HepG2 (cell line): Measurements from ENCODE around the gene CXCL17. TPM values are rescaled to one million over a fixed set of nuclear protein-coding genes. Genes with fewer than 3 reads are reported as not detected.
A peak's percentile ranks its signal among the peaks of the same experiment; 100 is the strongest.

Source experiments
- JUNB ChIP-seq: sonication (generic); formaldehyde crosslinking; IDR thresholded peaks from 2 replicates; pipeline ENCODE4 v1.8.0; 2022; ENCODE audit warnings: missing genetic modification reagents, mild to moderate bottlenecking, borderline replicate concordance
- KAT8 ChIP-seq: IDR thresholded peaks from 2 replicates; pipeline ENCODE4 v1.6.1; 2016; ENCODE audit warnings: missing genetic modification reagents, missing compliant biosample characterization
- LCORL ChIP-seq, 2 experiments: fragments of 450-650 bp in 1 of 2; sonication (generic) in 1 of 2; formaldehyde crosslinking in 1 of 2; IDR thresholded peaks; 2 replicates each; pipeline versions ENCODE4 v1.5.0 to v1.6.1; 2017 to 2020; ENCODE audit warnings: antibody characterized with exemption in 1 of 2, missing genetic modification reagents in 1 of 2
- MED1 ChIP-seq: sonication (generic); formaldehyde crosslinking; IDR thresholded peaks from 2 replicates; pipeline ENCODE4 v1.4.0; 2020; ENCODE audit warnings: missing genetic modification reagents
- PHF21A ChIP-seq: sonication (generic); formaldehyde crosslinking; IDR thresholded peaks from 2 replicates; pipeline ENCODE4 v1.5.0; 2020; ENCODE audit warnings: mild to moderate bottlenecking, missing genetic modification reagents
- RXRA ChIP-seq: sonication (generic); formaldehyde crosslinking; IDR thresholded peaks from 2 replicates; pipeline ENCODE4 v1.5.1; 2020; ENCODE audit warnings: missing genetic modification reagents
- STAG1 ChIP-seq: sonication (generic); formaldehyde crosslinking; IDR thresholded peaks from 2 replicates; pipeline ENCODE4 v1.4.0; 2020; ENCODE audit warnings: missing genetic modification reagents
- THAP11 ChIP-seq: IDR thresholded peaks from 2 replicates; pipeline ENCODE4 v1.6.1; 2016; ENCODE audit warnings: missing biosample characterization, missing genetic modification reagents
- ZNF557 ChIP-seq: sonication (generic); formaldehyde crosslinking; IDR thresholded peaks from 2 replicates; pipeline ENCODE4 v1.4.0; 2020; ENCODE audit warnings: missing genetic modification reagents
- ZNF672 ChIP-seq: sonication (generic); formaldehyde crosslinking; IDR thresholded peaks from 2 replicates; pipeline ENCODE4 v1.8.1; 2022; ENCODE audit warnings: missing genetic modification reagents
- ZNF839 ChIP-seq: sonication (generic); formaldehyde crosslinking; IDR thresholded peaks from 2 replicates; pipeline ENCODE4 v1.4.0; 2020; ENCODE audit warnings: missing genetic modification reagents, mild to moderate bottlenecking, borderline replicate concordance
- polyA plus RNA-seq, 8 experiments: library from polyadenylated mRNA; depleted of rRNA in 3 of 8; stranded (reverse) in 7 of 8; unstranded in 1 of 8; fragments of >200 nt; fragmentation: Illumina TruSeq in 4 of 8; extraction: Trizol in 4 of 8; gene quantifications; 2 replicates each; pipeline versions ENCODE4 v1.2.1 to v1.2.3, GENCODE V29; 2011 to 2016; ENCODE audit warnings: low read depth in 4 of 8, missing spikeins in 1 of 8, mixed read lengths in 1 of 8; ENCODE audit not compliant: insufficient read depth in 1 of 8
- total RNA-seq, 5 experiments: library from RNA; depleted of rRNA; stranded (reverse); fragments of >200 nt; fragmentation: Illumina TruSeq; extraction: Trizol; gene quantifications; 2 replicates each; pipeline ENCODE4 v1.2.3, GENCODE V29; 2016; ENCODE audit warnings: low read depth in 1 of 5
- TF ChIP-seq, protein P1 (sequence below): sonication (generic); formaldehyde crosslinking; IDR thresholded peaks from 2 replicates; pipeline ENCODE4 v1.4.0; 2020; ENCODE audit warnings: missing genetic modification reagents, mild to moderate bottlenecking, borderline replicate concordance
- TF ChIP-seq, protein P2 (sequence below): sonication (generic); formaldehyde crosslinking; IDR thresholded peaks from 2 replicates; pipeline ENCODE4 v1.4.0; 2020; ENCODE audit warnings: mild to moderate bottlenecking, missing genetic modification reagents, borderline replicate concordance
- TF ChIP-seq, protein P3 (sequence below): sonication (generic); formaldehyde crosslinking; IDR thresholded peaks from 2 replicates; pipeline ENCODE4 v1.4.0; 2020; ENCODE audit warnings: missing genetic modification reagents, mild to moderate bottlenecking, borderline replicate concordance
- TF ChIP-seq, protein P4 (sequence below), 2 experiments: sonication (generic) in 1 of 2; formaldehyde crosslinking in 1 of 2; IDR thresholded peaks; 2 replicates each; pipeline versions ENCODE4 v1.4.0 to v1.6.1; 2018 to 2020; ENCODE audit warnings: missing genetic modification reagents in 2 of 2, borderline replicate concordance in 1 of 2, low read depth in 1 of 2, mild to moderate bottlenecking in 1 of 2, missing biosample characterization in 1 of 2
- TF ChIP-seq, protein P5 (sequence below): sonication (generic); formaldehyde crosslinking; IDR thresholded peaks from 2 replicates; pipeline ENCODE4 v1.5.0; 2020; ENCODE audit warnings: mild to moderate bottlenecking, low read depth, missing genetic modification reagents, borderline replicate concordance

CXCL17 gene
- total and polyA plus RNA-seq, 2 of the 13 experiments (the other 11 are each of a cell fraction or from before 2014, with no cell fraction given): 0.12 TPM; not detected in 1

DNA sequence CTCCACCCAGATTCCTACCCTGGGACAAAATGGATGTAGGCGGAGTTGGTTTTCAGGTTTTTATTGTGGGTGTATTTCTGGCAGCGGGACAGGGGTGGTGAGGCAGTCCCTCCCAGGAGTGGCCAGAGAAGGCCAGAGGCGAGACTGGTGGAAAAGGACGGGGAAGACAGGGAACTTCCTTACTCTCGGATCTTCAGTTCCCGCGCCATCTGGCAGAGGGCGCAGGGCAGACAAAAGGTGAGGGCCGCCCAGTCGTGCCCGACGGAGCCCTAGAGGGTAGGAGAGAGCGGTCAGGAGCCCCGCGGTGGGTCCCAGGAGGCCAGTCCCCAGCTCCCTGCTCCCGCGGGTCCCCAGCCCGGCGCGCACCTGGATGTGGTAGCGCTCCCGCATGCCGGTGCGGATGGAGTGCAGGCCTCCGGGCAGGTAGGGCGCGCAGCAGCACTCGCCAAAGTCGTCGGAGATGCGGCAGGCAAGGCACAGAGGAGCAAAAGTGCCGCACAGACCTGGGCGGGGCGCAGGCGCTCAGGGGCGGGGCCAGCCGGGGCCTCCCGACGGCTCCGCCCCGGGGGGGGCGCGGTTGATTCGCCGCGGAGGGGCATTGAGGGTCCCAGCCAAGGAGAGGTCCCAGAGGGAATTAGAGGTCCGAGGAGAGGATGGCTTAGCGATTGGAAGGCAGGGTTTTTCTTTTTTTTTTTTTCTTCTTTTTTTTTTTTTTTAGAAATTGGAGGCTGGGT is 55.6 kb downstream of the CXCL17 start (continued):
- TF ChIP-seq THAP11 (CRISPR knock-in tag): no peak
- TF ChIP-seq ZNF557 (CRISPR knock-in tag): no peak
- TF ChIP-seq JUNB: no peak
- TF ChIP-seq, protein P1, sequence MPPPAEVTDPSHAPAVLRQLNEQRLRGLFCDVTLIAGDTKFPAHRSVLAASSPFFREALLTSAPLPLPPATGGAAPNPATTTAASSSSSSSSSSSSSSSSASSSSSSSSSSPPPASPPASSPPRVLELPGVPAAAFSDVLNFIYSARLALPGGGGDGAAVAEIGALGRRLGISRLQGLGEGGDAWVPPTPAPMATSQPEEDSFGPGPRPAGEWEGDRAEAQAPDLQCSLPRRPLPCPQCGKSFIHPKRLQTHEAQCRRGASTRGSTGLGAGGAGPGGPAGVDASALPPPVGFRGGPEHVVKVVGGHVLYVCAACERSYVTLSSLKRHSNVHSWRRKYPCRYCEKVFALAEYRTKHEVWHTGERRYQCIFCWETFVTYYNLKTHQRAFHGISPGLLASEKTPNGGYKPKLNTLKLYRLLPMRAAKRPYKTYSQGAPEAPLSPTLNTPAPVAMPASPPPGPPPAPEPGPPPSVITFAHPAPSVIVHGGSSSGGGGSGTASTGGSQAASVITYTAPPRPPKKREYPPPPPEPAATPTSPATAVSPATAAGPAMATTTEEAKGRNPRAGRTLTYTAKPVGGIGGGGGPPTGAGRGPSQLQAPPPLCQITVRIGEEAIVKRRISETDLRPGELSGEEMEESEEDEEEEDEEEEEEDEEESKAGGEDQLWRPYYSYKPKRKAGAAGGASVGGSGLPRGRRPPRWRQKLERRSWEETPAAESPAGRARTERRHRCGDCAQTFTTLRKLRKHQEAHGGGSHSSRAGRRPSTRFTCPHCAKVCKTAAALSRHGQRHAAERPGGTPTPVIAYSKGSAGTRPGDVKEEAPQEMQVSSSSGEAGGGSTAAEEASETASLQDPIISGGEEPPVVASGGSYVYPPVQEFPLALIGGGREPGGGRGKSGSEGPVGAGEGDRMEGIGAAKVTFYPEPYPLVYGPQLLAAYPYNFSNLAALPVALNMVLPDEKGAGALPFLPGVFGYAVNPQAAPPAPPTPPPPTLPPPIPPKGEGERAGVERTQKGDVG: no peak
- no peak for TF ChIP-seq LCORL (IDR thresholded peaks at IDR 0.05)
- TF ChIP-seq LCORL (CRISPR knock-in tag; IDR thresholded peaks at IDR 0.05): no peak
- TF ChIP-seq RXRA (CRISPR knock-in tag): no peak
- TF ChIP-seq KAT8: 0 out of 2 replicates have a peak, but pooled peaks have one; percentile 21
- 0 out of 2 replicates have a peak, but pooled peaks have one; percentile 13 for TF ChIP-seq MED1
- TF ChIP-seq, protein P2, sequence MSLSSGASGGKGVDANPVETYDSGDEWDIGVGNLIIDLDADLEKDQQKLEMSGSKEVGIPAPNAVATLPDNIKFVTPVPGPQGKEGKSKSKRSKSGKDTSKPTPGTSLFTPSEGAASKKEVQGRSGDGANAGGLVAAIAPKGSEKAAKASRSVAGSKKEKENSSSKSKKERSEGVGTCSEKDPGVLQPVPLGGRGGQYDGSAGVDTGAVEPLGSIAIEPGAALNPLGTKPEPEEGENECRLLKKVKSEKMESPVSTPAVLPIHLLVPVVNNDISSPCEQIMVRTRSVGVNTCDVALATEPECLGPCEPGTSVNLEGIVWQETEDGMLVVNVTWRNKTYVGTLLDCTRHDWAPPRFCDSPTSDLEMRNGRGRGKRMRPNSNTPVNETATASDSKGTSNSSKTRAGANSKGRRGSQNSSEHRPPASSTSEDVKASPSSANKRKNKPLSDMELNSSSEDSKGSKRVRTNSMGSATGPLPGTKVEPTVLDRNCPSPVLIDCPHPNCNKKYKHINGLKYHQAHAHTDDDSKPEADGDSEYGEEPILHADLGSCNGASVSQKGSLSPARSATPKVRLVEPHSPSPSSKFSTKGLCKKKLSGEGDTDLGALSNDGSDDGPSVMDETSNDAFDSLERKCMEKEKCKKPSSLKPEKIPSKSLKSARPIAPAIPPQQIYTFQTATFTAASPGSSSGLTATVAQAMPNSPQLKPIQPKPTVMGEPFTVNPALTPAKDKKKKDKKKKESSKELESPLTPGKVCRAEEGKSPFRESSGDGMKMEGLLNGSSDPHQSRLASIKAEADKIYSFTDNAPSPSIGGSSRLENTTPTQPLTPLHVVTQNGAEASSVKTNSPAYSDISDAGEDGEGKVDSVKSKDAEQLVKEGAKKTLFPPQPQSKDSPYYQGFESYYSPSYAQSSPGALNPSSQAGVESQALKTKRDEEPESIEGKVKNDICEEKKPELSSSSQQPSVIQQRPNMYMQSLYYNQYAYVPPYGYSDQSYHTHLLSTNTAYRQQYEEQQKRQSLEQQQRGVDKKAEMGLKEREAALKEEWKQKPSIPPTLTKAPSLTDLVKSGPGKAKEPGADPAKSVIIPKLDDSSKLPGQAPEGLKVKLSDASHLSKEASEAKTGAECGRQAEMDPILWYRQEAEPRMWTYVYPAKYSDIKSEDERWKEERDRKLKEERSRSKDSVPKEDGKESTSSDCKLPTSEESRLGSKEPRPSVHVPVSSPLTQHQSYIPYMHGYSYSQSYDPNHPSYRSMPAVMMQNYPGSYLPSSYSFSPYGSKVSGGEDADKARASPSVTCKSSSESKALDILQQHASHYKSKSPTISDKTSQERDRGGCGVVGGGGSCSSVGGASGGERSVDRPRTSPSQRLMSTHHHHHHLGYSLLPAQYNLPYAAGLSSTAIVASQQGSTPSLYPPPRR (CRISPR knock-in tag): 0 out of 2 replicates have a peak, but pooled peaks have one; percentile 28
- TF ChIP-seq PHF21A (CRISPR knock-in tag): peak; percentile 52; the same call in 1 of the 2 replicates
- TF ChIP-seq STAG1: peak; percentile 42; the same call in 1 of the 2 replicates
- TF ChIP-seq, protein P3, sequence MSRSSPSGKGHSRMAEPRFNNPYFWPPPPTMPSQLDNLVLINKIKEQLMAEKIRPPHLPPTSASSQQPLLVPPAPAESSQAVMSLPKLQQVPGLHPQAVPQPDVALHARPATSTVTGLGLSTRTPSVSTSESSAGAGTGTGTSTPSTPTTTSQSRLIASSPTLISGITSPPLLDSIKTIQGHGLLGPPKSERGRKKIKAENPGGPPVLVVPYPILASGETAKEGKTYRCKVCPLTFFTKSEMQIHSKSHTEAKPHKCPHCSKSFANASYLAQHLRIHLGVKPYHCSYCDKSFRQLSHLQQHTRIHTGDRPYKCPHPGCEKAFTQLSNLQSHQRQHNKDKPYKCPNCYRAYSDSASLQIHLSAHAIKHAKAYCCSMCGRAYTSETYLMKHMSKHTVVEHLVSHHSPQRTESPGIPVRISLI (CRISPR knock-in tag): peak; percentile 46; the same call in 1 of the 2 replicates
- TF ChIP-seq, protein P4, sequence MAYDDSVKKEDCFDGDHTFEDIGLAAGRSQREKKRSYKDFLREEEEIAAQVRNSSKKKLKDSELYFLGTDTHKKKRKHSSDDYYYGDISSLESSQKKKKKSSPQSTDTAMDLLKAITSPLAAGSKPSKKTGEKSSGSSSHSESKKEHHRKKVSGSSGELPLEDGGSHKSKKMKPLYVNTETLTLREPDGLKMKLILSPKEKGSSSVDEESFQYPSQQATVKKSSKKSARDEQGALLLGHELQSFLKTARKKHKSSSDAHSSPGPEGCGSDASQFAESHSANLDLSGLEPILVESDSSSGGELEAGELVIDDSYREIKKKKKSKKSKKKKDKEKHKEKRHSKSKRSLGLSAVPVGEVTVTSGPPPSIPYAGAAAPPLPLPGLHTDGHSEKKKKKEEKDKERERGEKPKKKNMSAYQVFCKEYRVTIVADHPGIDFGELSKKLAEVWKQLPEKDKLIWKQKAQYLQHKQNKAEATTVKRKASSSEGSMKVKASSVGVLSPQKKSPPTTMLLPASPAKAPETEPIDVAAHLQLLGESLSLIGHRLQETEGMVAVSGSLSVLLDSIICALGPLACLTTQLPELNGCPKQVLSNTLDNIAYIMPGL (CRISPR knock-in tag; IDR thresholded peaks at IDR 0.05; ENCODE audit: borderline replicate concordance in 1 of 2, low read depth in 1 of 2): peak; percentile 62 to 74; a peak in 3 of 4 replicates
- TF ChIP-seq ZNF672 (CRISPR knock-in tag): no peak
- no peak for TF ChIP-seq ZNF839 (CRISPR knock-in tag)
- TF ChIP-seq, protein P5, sequence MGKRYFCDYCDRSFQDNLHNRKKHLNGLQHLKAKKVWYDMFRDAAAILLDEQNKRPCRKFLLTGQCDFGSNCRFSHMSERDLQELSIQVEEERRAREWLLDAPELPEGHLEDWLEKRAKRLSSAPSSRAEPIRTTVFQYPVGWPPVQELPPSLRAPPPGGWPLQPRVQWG (CRISPR knock-in tag): no peak
